Cardiac muscle cell (in vitro differentiated cells and primary cell): Measurements from ENCODE around the gene DCLRE1C. TPM values are rescaled to one million over a fixed set of nuclear protein-coding genes. Genes with fewer than 3 reads are reported as not detected.
"Not testable (repeated sequence)": the region's sequence is repeated elsewhere in the genome, so short reads cannot be mapped to it uniquely, and the experiment has no call there.

Experiments
- DNase-seq, 2 donors: peaks; one replicate each; pipeline versions ENCODE4 v3.0.0 to v3.0.0-alpha.2; 2010 to 2017; ENCODE audit warnings: low read depth in 1 of 2, low spot score in 1 of 2
- H3K27ac ChIP-seq: fragments of 200-600 bp; sonication (generic); 2 replicates; pipeline ENCODE4 v1.5.1; 2016
- H3K27me3 ChIP-seq: fragments of 200-600 bp; sonication (generic); 2 replicates; pipeline ENCODE4 v1.6.0; 2016; ENCODE audit warnings: control low read depth
- H3K36me3 ChIP-seq: fragments of 200-600 bp; sonication (generic); 2 replicates; pipeline ENCODE4 v1.5.1; 2016; ENCODE audit warnings: control low read depth
- H3K4me1 ChIP-seq: fragments of 200-600 bp; sonication (generic); 2 replicates; pipeline ENCODE4 v1.8.1; 2017; ENCODE audit warnings: low read depth, mild to moderate bottlenecking, mixed run types
- H3K4me3 ChIP-seq: fragments of 200-600 bp; sonication (generic); 2 replicates; pipeline ENCODE4 v1.5.1; 2016; ENCODE audit warnings: mild to moderate bottlenecking
- H3K9me3 ChIP-seq: fragments of 200-600 bp; sonication (generic); 2 replicates; pipeline ENCODE4 v1.5.1; 2017; ENCODE audit warnings: low read depth, mild to moderate bottlenecking, control low read depth
- CTCF ChIP-seq: IDR thresholded peaks from 2 replicates; pipeline ENCODE4 v1.5.1; 2012; ENCODE audit warnings: low read depth, mild to moderate bottlenecking, low read length
- polyA plus RNA-seq: library from polyadenylated mRNA; unstranded; fragments of >200 nt; fragmentation: Nextera tagmentation; extraction: Ambion mirVana; gene quantifications from 2 replicates; pipeline ENCODE4 v1.2.1, GENCODE V29; 2016
- total RNA-seq: library from RNA; depleted of rRNA; stranded (reverse); fragments of >200 nt; gene quantifications from 2 replicates; pipeline ENCODE4 v1.2.3, GENCODE V29; 2016

DCLRE1C gene
- total and polyA plus RNA-seq, 2 experiments from 2014 or later = 8.2 to 16.6 TPM

GRCh38 chr10:14918964-14919363, 34.9 kb downstream of the DCLRE1C start:
- H3K4me1 ChIP-seq = no peaks in the 10 kb centered on the region
- DNase-seq = no peak
- TF ChIP-seq CTCF = no peak
- no peaks in the 10 kb centered on the region for H3K9me3 ChIP-seq
- no peak overlapping the region for H3K4me3 ChIP-seq
- no peak overlapping the region for H3K27ac ChIP-seq
- H3K36me3 ChIP-seq = peaks cover 33% of the 10 kb centered on the region
- no peaks in the 10 kb centered on the region for H3K27me3 ChIP-seq

- peaks cover 33% of the 10 kb centered on the region for H3K36me3 ChIP-seq
- H3K4me1 ChIP-seq = no peaks in the 10 kb centered on the region
- H3K27ac ChIP-seq = no peak overlapping the region
- no peak for DNase-seq
- H3K9me3 ChIP-seq = no peaks in the 10 kb centered on the region
- H3K4me3 ChIP-seq = no peak overlapping the region
- TF ChIP-seq CTCF = no peak
- no peaks in the 10 kb centered on the region for H3K27me3 ChIP-seq
These were observed 36.1 kb downstream of the DCLRE1C start for GRCh38 chr10:14917827-14918226.

- TF ChIP-seq CTCF = no peak
- peaks cover 29% of the 10 kb centered on the region for H3K36me3 ChIP-seq
- no peak overlapping the region for H3K4me3 ChIP-seq
- H3K4me1 ChIP-seq = no peaks in the 10 kb centered on the region
- no peaks in the 10 kb centered on the region for H3K9me3 ChIP-seq
- DNase-seq = no peak
- H3K27me3 ChIP-seq = no peaks in the 10 kb centered on the region
- no peak overlapping the region for H3K27ac ChIP-seq
These were observed 37.3 kb downstream of the DCLRE1C start for GRCh38 chr10:14916600-14916999.

- Histone ChIP-seq H3K27ac (no peak overlapping the region), H3K36me3 (peaks cover 25% of the 10 kb centered on the region), H3K4me1 (no peaks in the 10 kb centered on the region), H3K27me3 (no peaks in the 10 kb centered on the region), H3K9me3 (no peaks in the 10 kb centered on the region), H3K4me3 (no peak overlapping the region)
- TF ChIP-seq CTCF = no peak
- no peak for DNase-seq
These were observed 42.1 kb downstream of the DCLRE1C start for GRCh38 chr10:14911801-14912200.

GRCh38 chr10:14910953-14911352, 42.9 kb downstream of the DCLRE1C start:
- peaks cover 27% of the 10 kb centered on the region for H3K36me3 ChIP-seq
- no peak for DNase-seq
- H3K27ac ChIP-seq = no peak overlapping the region
- no peak overlapping the region for H3K4me3 ChIP-seq
- H3K27me3 ChIP-seq = no peaks in the 10 kb centered on the region
- TF ChIP-seq CTCF = no peak
- no peaks in the 10 kb centered on the region for H3K4me1 ChIP-seq
- H3K9me3 ChIP-seq = no peaks in the 10 kb centered on the region

- Histone ChIP-seq H3K27me3 (no peaks in the 10 kb centered on the region), H3K4me3 (no peak overlapping the region), H3K27ac (no peak overlapping the region), H3K4me1 (no peaks in the 10 kb centered on the region), H3K9me3 (no peaks in the 10 kb centered on the region), H3K36me3 (peaks cover 27% of the 10 kb centered on the region)
- no peak for TF ChIP-seq CTCF
- no peak for DNase-seq
These were observed 44.8 kb downstream of the DCLRE1C start for GRCh38 chr10:14909101-14909500.

- peaks cover 27% of the 10 kb centered on the region for H3K36me3 ChIP-seq
- not testable (repeated sequence) for DNase-seq, H3K9me3 ChIP-seq, H3K27ac ChIP-seq, H3K4me1 ChIP-seq, H3K27me3 ChIP-seq, H3K4me3 ChIP-seq
These were observed 46.3 kb downstream of the DCLRE1C start for GRCh38 chr10:14907591-14907990.
